Endodermal cell (in vitro differentiated cells): ENCODE results near the gene UVRAG. TPM values are rescaled to one million over a fixed set of nuclear protein-coding genes. Genes with fewer than 3 reads are reported as not detected.

Experiments
- DNase-seq: peaks from one replicate; pipeline ENCODE4 v3.0.0-alpha.2; 2017
- H3K27ac ChIP-seq: 2 replicates; pipeline ENCODE4 v1.5.1; 2013; ENCODE audit warnings: mild to moderate bottlenecking, low read depth, low read length, moderate library complexity
- H3K27me3 ChIP-seq: 2 replicates; pipeline ENCODE4 v1.6.1; 2013; ENCODE audit warnings: mild to moderate bottlenecking, low read length, moderate library complexity; ENCODE audit not compliant: insufficient read depth, control insufficient read depth, poor library complexity, severe bottlenecking
- H3K36me3 ChIP-seq: 2 replicates; pipeline ENCODE4 v1.7.0; 2013; ENCODE audit warnings: mild to moderate bottlenecking, low read length, moderate library complexity; ENCODE audit not compliant: control insufficient read depth, insufficient read depth
- H3K4me1 ChIP-seq: one replicate; pipeline ENCODE4 v1.7.0; 2013; ENCODE audit warnings: low read length; ENCODE audit not compliant: control insufficient read depth, insufficient read depth
- H3K4me3 ChIP-seq: 2 replicates; pipeline ENCODE4 v1.5.1; 2013; ENCODE audit warnings: mild to moderate bottlenecking, low read length, moderate library complexity
- H3K9ac ChIP-seq: 2 replicates; pipeline ENCODE4 v1.6.1; 2013; ENCODE audit warnings: mild to moderate bottlenecking, low read length, moderate library complexity; ENCODE audit not compliant: poor library complexity, severe bottlenecking; ENCODE audit errors: extremely low read depth
- H3K9me3 ChIP-seq: 2 replicates; pipeline ENCODE4 v1.6.1; 2013; ENCODE audit warnings: mild to moderate bottlenecking, low read length, moderate library complexity; ENCODE audit not compliant: control insufficient read depth
- H3K27ac Mint-ChIP-seq: 2 replicates; pipeline ENCODE4 v1.8.0; 2020; ENCODE audit warnings: mixed read lengths
- H3K27me3 Mint-ChIP-seq: 2 replicates; pipeline ENCODE4 v1.8.0; 2021; ENCODE audit warnings: mild to moderate bottlenecking, mixed read lengths; ENCODE audit not compliant: insufficient read depth
- H3K36me3 Mint-ChIP-seq: 2 replicates; pipeline ENCODE4 v1.8.0; 2020; ENCODE audit warnings: low read depth, mixed read lengths
- H3K4me1 Mint-ChIP-seq: 2 replicates; pipeline ENCODE4 v1.8.0; 2020; ENCODE audit warnings: mixed read lengths
- H3K4me3 Mint-ChIP-seq: 2 replicates; pipeline ENCODE4 v1.8.0; 2020; ENCODE audit warnings: mild to moderate bottlenecking, moderate library complexity, mixed read lengths
- H3K9me3 Mint-ChIP-seq: 2 replicates; pipeline ENCODE4 v1.8.0; 2020; ENCODE audit warnings: mild to moderate bottlenecking, mixed read lengths
- WGBS, 2 experiments: methylation state at CpG; one replicate each; pipeline versions ENCODE4 v1.1.5 to v1.1.7; 2013; ENCODE audit warnings: missing lambda C conversion rate in 2 of 2, mixed read lengths in 1 of 2; ENCODE audit not compliant: insufficient coverage in 1 of 2, insufficient read length in 1 of 2; 5-methylcytosine and 5-hydroxymethylcytosine counted together
- total RNA-seq, 2 donors: library from RNA; stranded (reverse); fragmentation: NEBNext Ultra II Directional in 1 of 2; extraction: Animal tissue kit (Norgen Biotek cat#: 25700) in 1 of 2; gene quantifications; 2 replicates in 1 of 2; 3 replicates in 1 of 2; pipeline ENCODE4 v1.2.1, GENCODE V29; 2021
- TF ChIP-seq, protein P1 (sequence below): fragments of 200-600 bp; sonication (generic); conservative IDR thresholded peaks from 2 replicates; pipeline ENCODE4 v1.5.0; 2021; ENCODE audit warnings: antibody characterized with exemption, mild to moderate bottlenecking

The UVRAG gene
- total RNA-seq, 2 donors from 2014 or later = 19.7 to 34.9 TPM

DNA sequence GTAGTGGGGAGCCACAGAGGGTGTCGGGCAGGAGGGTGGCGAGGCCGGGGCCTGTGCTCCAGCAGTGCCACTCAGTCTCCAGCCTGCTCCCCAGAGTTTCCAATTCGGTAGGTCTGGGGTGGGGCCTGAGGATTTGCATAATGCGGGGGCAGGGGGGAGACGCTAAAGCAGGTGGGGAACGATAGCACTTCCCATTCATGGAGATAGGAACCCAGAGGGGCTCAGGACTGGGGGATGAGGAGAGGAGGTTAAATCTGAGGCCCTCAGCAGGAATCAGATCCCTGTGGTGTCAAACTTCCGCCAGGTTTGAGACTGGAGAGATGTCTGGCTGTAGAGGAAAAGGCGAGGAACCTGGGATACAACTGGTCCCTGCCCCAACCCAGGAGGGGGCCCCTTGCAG lies 361.5 kb downstream of the UVRAG start:
- WGBS, 2 experiments = 57 to 64% methylated on average over 5 to 9 of the region's 9 CpGs
- no peak overlapping the region for H3K4me3 ChIP-seq
- Mint-ChIP-seq H3K4me3 (no peak overlapping the region), H3K27me3 (peaks cover 5% of the 10 kb centered on the region), H3K4me1 (peaks cover 8% of the 10 kb centered on the region), H3K27ac (no peak overlapping the region), H3K36me3 (no peaks in the 10 kb centered on the region), H3K9me3 (no peaks in the 10 kb centered on the region)
- no peak for DNase-seq
- no peak overlapping the region for H3K27ac ChIP-seq
- no peaks in the 10 kb centered on the region for H3K4me1 ChIP-seq
- TF ChIP-seq, protein P1, sequence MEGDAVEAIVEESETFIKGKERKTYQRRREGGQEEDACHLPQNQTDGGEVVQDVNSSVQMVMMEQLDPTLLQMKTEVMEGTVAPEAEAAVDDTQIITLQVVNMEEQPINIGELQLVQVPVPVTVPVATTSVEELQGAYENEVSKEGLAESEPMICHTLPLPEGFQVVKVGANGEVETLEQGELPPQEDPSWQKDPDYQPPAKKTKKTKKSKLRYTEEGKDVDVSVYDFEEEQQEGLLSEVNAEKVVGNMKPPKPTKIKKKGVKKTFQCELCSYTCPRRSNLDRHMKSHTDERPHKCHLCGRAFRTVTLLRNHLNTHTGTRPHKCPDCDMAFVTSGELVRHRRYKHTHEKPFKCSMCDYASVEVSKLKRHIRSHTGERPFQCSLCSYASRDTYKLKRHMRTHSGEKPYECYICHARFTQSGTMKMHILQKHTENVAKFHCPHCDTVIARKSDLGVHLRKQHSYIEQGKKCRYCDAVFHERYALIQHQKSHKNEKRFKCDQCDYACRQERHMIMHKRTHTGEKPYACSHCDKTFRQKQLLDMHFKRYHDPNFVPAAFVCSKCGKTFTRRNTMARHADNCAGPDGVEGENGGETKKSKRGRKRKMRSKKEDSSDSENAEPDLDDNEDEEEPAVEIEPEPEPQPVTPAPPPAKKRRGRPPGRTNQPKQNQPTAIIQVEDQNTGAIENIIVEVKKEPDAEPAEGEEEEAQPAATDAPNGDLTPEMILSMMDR = no peak
- H3K36me3 ChIP-seq = no peaks in the 10 kb centered on the region
- no peaks in the 10 kb centered on the region for H3K9me3 ChIP-seq
- H3K9ac ChIP-seq = no peak overlapping the region
- no peaks in the 10 kb centered on the region for H3K27me3 ChIP-seq

DNA sequence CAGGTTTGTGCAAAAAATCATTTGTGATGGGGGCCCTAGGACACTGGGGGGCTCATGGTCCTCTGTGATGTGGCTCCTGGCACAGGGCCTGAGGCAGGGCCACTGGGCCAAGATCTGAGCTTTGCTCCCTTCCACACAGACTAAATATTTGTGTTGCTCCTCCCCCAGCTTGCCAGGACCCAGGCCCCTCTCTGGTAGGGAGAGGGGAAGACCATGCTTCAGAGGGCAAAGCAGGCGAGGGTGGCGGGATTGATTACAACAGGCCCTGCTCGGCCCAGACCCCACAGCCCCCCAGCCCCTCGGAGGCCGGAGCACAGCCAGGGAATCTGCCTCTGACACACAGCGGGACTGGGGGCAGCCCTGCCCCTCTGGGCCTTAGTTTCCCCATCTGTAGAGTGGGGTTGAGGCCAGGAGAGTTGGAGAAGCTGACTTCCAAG lies 362.3 kb downstream of the UVRAG start:
- no peak overlapping the region for H3K9ac ChIP-seq
- no peaks in the 10 kb centered on the region for H3K36me3 ChIP-seq
- DNase-seq = no peak
- Mint-ChIP-seq H3K36me3 (no peaks in the 10 kb centered on the region), H3K4me1 (peaks cover 8% of the 10 kb centered on the region), H3K9me3 (no peaks in the 10 kb centered on the region), H3K27ac (no peak overlapping the region), H3K4me3 (no peak overlapping the region), H3K27me3 (peaks cover 5% of the 10 kb centered on the region)
- no peaks in the 10 kb centered on the region for H3K27me3 ChIP-seq
- no peak overlapping the region for H3K4me3 ChIP-seq
- H3K4me1 ChIP-seq = no peaks in the 10 kb centered on the region
- WGBS, 2 experiments = 93% methylated on average over 6 of the region's 6 CpGs; no CpG with 5 or more reads in 1 of the 2 experiments
- no peaks in the 10 kb centered on the region for H3K9me3 ChIP-seq
- TF ChIP-seq, protein P1 = no peak
- H3K27ac ChIP-seq = no peak overlapping the region

DNA sequence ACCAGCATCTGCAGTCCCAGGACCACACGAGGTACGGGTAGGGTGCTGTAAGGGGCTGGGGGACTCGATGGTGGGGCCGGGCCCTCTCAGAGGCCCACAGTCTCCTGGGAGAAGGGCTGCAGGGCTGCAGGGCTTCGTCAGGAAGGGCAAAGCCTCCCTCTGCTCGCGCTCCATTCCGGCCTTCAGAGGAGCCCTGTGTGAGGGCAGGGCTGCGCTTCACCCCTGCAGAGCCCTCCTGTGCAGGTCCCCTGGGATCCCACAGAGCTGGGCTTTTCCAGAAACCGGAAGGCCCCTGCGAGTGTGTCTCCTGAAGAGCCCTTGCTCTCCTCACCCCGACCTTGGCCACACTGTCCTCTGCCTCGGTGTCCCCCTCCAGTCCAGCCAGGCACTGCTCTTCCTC lies 364.1 kb downstream of the UVRAG start:
- no peaks in the 10 kb centered on the region for H3K9me3 ChIP-seq
- Mint-ChIP-seq H3K4me1 (peaks cover 8% of the 10 kb centered on the region), H3K36me3 (no peaks in the 10 kb centered on the region), H3K27me3 (peaks cover 5% of the 10 kb centered on the region), H3K9me3 (no peaks in the 10 kb centered on the region), H3K4me3 (no peak overlapping the region), H3K27ac (no peak overlapping the region)
- no peaks in the 10 kb centered on the region for H3K4me1 ChIP-seq
- H3K27me3 ChIP-seq = no peaks in the 10 kb centered on the region
- H3K4me3 ChIP-seq = no peak overlapping the region
- no peak overlapping the region for H3K27ac ChIP-seq
- DNase-seq = no peak
- H3K9ac ChIP-seq = no peak overlapping the region
- WGBS, 2 experiments = 90 to 96% methylated on average over 9 to 13 of the region's 13 CpGs
- TF ChIP-seq, protein P1 = no peak
- no peaks in the 10 kb centered on the region for H3K36me3 ChIP-seq
